ENCODE measurements around the gene KRT39.

The KRT39 gene

DNA sequence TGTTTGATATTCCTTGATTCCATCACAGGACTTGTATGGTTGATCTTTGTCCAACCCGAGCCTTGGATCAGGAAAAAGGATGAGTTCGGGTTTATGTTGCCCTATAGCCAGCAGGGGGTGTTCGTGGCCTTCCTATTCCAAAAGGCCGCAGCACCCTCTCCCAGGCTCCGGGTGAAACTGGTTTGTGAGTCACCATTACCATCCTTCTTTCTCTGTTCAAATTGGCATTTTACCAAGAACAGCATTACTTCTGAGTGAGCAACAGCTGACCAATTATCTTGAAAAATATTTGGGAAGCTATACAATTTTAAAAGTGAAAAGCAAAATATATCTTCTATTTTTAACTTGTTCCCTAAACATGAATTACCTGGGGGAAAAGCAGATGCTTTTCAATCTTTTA is 57.4 kb downstream of the KRT39 start:
- Histone ChIP-seq H3K27ac (ENCODE audit: low read length) (no peak overlapping the region), H3K4me3 (ENCODE audit: low read length) (no peak overlapping the region), H3K9me3 (ENCODE audit: control insufficient read depth, insufficient read depth, low read length) (no peaks in the 10 kb centered on the region), H3K4me1 (ENCODE audit: control insufficient read depth, insufficient read depth, low read length) (peaks cover 3% of the 10 kb centered on the region; the same call in 1 of the 2 replicates), H3K36me3 (ENCODE audit: control insufficient read depth, insufficient read depth, low read length) (no peaks in the 10 kb centered on the region), H3K27me3 (ENCODE audit: control insufficient read depth, insufficient read depth, low read length) (no peaks in the 10 kb centered on the region)
- no CpG with 5 or more reads among the region's 5 CpGs for WGBS (ENCODE audit: insufficient coverage, insufficient read length)
- DNase-seq (ENCODE audit: low read depth, low spot score) = peak; percentile 37

Data from iPS DF 6.9 (cell line).